ENCODE measurements around the gene MEX3A.

DNA sequence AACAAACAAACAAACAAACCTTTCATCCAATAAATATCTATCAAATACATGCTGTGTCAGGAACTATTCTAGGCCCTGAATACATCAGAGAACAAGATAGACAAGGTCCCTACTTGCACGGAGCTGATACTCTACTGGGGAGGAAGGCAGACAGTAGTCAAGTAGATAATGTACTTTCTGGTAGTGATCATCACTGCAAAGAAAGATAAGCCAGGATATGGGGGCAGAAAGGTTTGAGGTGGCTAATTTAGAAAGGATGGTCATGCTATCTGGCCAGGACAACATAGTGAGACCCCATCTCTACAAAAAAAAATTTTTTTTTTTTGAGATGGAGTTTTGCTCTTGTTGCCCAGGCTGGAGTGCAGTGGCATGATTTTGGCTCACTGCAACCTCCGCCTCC lies 9.3 kb upstream of the MEX3A start:
- TF ChIP-seq, protein P1, sequence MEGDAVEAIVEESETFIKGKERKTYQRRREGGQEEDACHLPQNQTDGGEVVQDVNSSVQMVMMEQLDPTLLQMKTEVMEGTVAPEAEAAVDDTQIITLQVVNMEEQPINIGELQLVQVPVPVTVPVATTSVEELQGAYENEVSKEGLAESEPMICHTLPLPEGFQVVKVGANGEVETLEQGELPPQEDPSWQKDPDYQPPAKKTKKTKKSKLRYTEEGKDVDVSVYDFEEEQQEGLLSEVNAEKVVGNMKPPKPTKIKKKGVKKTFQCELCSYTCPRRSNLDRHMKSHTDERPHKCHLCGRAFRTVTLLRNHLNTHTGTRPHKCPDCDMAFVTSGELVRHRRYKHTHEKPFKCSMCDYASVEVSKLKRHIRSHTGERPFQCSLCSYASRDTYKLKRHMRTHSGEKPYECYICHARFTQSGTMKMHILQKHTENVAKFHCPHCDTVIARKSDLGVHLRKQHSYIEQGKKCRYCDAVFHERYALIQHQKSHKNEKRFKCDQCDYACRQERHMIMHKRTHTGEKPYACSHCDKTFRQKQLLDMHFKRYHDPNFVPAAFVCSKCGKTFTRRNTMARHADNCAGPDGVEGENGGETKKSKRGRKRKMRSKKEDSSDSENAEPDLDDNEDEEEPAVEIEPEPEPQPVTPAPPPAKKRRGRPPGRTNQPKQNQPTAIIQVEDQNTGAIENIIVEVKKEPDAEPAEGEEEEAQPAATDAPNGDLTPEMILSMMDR (conservative IDR thresholded peaks at IDR 0.05; ENCODE audit: low read length), result no peak
- TF ChIP-seq EZH2phosphoT487 (IDR thresholded peaks at IDR 0.05; ENCODE audit: borderline replicate concordance, low read depth, low read length), result no peak

Measured in OCI-LY7 (cell line).